GM23248 (cell line): Measurements from ENCODE around the gene TMEM236.

Experiments
- EZH2 ChIP-seq: fragments of 200-600 bp; sonication (generic); IDR thresholded peaks from 2 replicates; pipeline ENCODE4 v1.6.1; 2018; ENCODE audit warnings: antibody characterized with exemption, mild to moderate bottlenecking; ENCODE audit not compliant: insufficient read depth, poor library complexity, severe bottlenecking
- EZH2phosphoT487 ChIP-seq: fragments of 200-600 bp; sonication (generic); IDR thresholded peaks from 2 replicates; pipeline ENCODE4 v1.6.1; 2018; ENCODE audit warnings: antibody characterized with exemption, moderate library complexity, mild to moderate bottlenecking, low read depth; ENCODE audit not compliant: insufficient read depth

- TF ChIP-seq EZH2 (no peak), EZH2phosphoT487 (no peak)
These were observed 43.1 kb downstream of the TMEM236 start for GRCh38 chr10:17795083-17795482.
